ENCODE measurements around the gene MYLK2. TPM values are rescaled to one million over a fixed set of nuclear protein-coding genes. Genes with fewer than 3 reads are reported as not detected.

MYLK2 gene
- total RNA-seq, 4 donors from 2014 or later: 0.57 TPM; not detected in 3

GRCh38 chr20:31781945-31782344, 37.2 kb upstream of the MYLK2 start:
- H3K9me3 ChIP-seq: no peaks in the 10 kb centered on the region
- no peak for DNase-seq
- H3K4me3 ChIP-seq: no peak overlapping the region
- no peak overlapping the region for H3K27ac ChIP-seq
- TF ChIP-seq POLR2A (IDR thresholded peaks at IDR 0.05) (no peak), CTCF (IDR thresholded peaks at IDR 0.05) (no peak)
- no peaks in the 10 kb centered on the region for H3K27me3 ChIP-seq
- H3K36me3 ChIP-seq: peaks cover 0 to 5% (median 0%) of the 10 kb centered on the region in 3 donors
- H3K4me1 ChIP-seq: no peaks in the 10 kb centered on the region

GRCh38 chr20:31784354-31785044, 34.7 kb upstream of the MYLK2 start:
- H3K27me3 ChIP-seq: no peaks in the 10 kb centered on the region
- H3K4me3 ChIP-seq: no peak overlapping the region
- H3K36me3 ChIP-seq: peaks cover 0 to 4% (median 0%) of the 10 kb centered on the region in 3 donors
- no peak for DNase-seq
- no peaks in the 10 kb centered on the region for H3K4me1 ChIP-seq
- no peak overlapping the region for H3K27ac ChIP-seq
- H3K9me3 ChIP-seq: no peaks in the 10 kb centered on the region
- TF ChIP-seq CTCF (IDR thresholded peaks at IDR 0.05): no peak

GRCh38 chr20:31785089-31785488, 34.1 kb upstream of the MYLK2 start:
- Histone ChIP-seq H3K9me3 (no peaks in the 10 kb centered on the region), H3K27me3 (no peaks in the 10 kb centered on the region), H3K36me3 (no peaks in the 10 kb centered on the region), H3K27ac (no peak overlapping the region), H3K4me1 (no peaks in the 10 kb centered on the region), H3K4me3 (no peak overlapping the region)
- DNase-seq: no peak
- TF ChIP-seq POLR2A (IDR thresholded peaks at IDR 0.05) (no peak), CTCF (IDR thresholded peaks at IDR 0.05) (no peak)

GRCh38 chr20:31788578-31788977, 30.6 kb upstream of the MYLK2 start:
- no peak for DNase-seq
- H3K4me1 ChIP-seq: no peaks in the 10 kb centered on the region
- H3K27ac ChIP-seq: no peak overlapping the region
- no peaks in the 10 kb centered on the region for H3K9me3 ChIP-seq
- no peak overlapping the region for H3K4me3 ChIP-seq
- no peaks in the 10 kb centered on the region for H3K36me3 ChIP-seq
- H3K27me3 ChIP-seq: no peaks in the 10 kb centered on the region
- TF ChIP-seq CTCF (IDR thresholded peaks at IDR 0.05) (no peak), POLR2A (IDR thresholded peaks at IDR 0.05) (no peak)

GRCh38 chr20:31790401-31790800, 28.8 kb upstream of the MYLK2 start:
- Histone ChIP-seq H3K27me3 (no peaks in the 10 kb centered on the region), H3K4me3 (no peak overlapping the region), H3K27ac (no peak overlapping the region), H3K4me1 (no peaks in the 10 kb centered on the region), H3K36me3 (no peaks in the 10 kb centered on the region), H3K9me3 (no peaks in the 10 kb centered on the region)
- no peak for DNase-seq
- no peak for TF ChIP-seq CTCF (IDR thresholded peaks at IDR 0.05)
- no peak for TF ChIP-seq POLR2A (IDR thresholded peaks at IDR 0.05)

GRCh38 chr20:31797364-31797763, 21.8 kb upstream of the MYLK2 start:
- DNase-seq: no peak
- TF ChIP-seq CTCF (IDR thresholded peaks at IDR 0.05) (no peak), POLR2A (IDR thresholded peaks at IDR 0.05) (no peak)
- Histone ChIP-seq H3K9me3 (no peaks in the 10 kb centered on the region), H3K27ac (no peak overlapping the region), H3K27me3 (no peaks in the 10 kb centered on the region), H3K36me3 (no peaks in the 10 kb centered on the region), H3K4me1 (no peaks in the 10 kb centered on the region), H3K4me3 (no peak overlapping the region)
